ENCODE measurements around the gene ADARB2.

- no peak for TF ChIP-seq CTCF (IDR thresholded peaks at IDR 0.05; ENCODE audit: low read depth, low read length, poor library complexity, severe bottlenecking)
- no peak for TF ChIP-seq EZH2phosphoT487 (IDR thresholded peaks at IDR 0.05; ENCODE audit: borderline replicate concordance, low read length)
Measured at GRCh38 chr10:1665021-1665661, 72.2 kb downstream of the ADARB2 start.

Data from DOHH2 (cell line).